Measurements from ENCODE around the gene DPP6.
"Not testable (repeated sequence)": the region's sequence is repeated elsewhere in the genome, so short reads cannot be mapped to it uniquely, and the experiment has no call there.

The DPP6 gene

GRCh38 chr7:154151306-154151705, 99.1 kb downstream of the DPP6 start:
- not testable (repeated sequence) for DNase-seq

DNA sequence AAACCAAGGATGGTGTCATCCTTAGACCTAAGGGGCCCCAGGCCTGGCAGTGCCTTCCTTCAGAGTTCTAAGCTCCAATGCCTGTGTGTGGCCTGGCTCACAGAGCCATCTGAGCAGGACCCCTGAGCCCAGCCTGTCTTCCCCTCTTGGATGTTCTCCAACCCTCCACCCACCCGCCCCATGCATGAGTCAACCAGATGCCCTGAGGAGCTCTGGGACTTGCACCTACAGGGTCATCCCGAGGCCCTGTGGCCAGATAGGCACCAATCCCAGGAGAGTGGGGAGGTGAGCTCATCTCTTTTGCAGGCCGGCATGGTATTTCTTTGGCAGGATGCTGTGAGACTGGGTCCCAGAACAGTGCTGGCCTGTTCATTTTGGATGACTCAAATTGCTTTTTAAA, 103.7 kb downstream of the DPP6 start:
- not testable (repeated sequence) for DNase-seq

GRCh38 chr7:154162921-154163320, 110.7 kb downstream of the DPP6 start:
- DNase-seq: not testable (repeated sequence)

DNA sequence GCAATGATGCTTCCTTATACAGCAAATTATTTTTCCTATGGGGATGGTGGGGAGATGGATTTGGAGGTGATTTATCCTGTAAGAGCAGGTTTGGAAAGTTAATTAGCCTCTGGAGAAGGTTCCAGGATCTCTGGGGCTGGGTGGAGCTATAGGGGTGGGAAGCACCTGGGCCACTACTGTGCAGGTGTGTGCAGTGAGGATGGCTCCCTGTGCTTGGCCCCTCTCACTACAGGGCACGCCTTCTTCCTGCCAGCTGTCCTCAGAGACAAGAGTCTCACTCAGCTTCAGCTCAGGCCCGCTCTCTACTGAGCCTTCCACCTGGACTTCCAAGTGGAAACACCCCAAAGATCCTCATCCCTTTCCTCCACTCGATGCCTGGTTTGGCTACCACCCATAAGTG, 111.4 kb downstream of the DPP6 start:
- DNase-seq: not testable (repeated sequence)

DNA sequence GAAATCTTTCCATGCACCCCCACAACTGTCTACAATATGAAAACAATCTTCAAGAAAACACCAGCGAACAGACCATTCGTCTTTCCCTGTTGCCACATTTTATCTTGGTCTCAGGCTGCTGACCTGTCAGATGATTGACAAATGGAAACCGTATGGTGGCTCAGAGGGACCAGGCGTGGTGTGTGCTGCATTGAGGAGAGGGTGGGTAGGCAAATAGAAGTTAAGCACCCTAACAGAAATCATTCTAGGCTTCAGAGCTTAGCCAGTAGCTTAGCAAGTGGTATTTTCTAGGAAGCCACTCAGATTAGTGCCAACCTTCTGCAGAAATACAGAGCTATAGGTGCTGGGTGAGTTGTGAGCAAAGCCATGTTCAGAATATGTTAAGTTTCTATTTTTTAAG, 114.9 kb downstream of the DPP6 start:
- no peak for DNase-seq

DNA sequence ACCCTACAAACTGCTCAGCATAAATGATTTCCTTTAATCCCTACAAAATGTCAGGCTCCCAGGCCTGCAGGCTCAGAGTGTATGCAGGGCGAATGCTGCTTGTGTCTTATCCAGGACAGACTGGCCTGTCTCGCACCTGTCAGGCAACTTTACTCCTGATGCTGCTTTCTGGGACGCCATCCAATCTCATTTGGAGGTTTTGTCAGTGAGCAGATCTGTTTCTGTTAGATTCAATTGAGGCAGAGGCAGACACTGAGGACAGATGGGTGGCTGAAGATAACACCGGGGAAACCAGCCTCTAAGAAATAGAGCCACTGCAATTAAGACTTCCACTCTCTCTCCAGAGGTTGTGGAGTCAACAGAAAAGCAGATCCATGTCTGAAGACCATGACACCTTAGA, 115.6 kb downstream of the DPP6 start:
- no peak for DNase-seq

DNA sequence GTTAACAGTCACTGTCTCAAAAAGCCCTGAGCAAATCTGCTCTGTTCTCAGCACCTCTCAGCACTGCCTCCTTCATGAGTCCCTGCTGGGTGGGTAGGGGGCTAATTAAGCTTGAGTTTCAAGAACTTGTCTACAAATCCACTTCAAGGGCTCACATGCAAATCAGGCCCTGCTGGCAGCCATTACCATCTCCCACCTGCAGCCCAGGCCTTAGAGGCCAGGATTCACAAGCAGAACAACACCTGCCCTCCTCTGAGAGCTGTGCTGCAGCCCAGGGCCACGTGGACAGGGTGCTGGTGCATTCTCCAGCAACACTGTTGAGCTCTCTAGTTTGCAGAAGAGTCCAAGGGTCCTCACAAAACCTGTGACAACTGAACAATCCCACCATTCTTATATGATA, 119.2 kb downstream of the DPP6 start:
- no peak for DNase-seq

DNA sequence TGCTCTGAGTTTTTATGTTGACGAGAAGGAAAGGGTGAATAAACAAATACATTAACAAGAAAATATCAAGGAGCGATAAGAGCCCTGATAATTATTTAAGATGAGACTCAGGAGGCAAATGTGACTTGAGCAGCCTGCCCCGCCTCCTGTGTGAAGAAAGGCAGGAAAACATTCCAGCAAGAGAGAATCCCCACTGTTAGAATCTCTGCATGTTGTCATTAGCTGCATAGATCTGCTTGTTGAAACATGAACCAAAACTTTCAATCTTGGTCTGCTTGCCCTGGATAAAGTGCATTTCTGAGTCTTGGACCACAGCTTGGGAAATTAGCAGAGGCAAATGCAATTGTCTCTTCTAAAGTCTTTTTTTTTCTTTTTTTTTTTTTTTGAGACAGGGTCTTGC, 120.0 kb downstream of the DPP6 start:
- DNase-seq: no peak

DNA sequence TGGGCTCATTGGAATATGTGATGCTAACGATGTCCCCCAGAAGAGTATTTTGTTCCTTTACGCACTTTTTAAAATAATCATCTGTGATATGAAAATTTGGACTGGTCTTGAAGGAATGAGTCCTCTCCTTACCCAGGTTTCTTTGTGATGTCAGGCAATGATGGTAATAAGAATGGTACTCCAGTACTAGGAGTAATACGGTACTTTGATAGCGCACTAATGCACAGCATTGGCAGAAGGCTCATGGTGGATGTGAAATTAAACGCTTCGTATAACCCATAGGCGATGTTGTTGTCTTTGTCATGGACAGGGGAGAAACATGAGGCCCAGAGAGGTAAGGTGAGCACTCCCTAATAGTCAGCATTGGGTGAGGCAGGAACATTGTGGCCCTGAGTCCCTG, 125.4 kb downstream of the DPP6 start:
- no peak for DNase-seq

DNA sequence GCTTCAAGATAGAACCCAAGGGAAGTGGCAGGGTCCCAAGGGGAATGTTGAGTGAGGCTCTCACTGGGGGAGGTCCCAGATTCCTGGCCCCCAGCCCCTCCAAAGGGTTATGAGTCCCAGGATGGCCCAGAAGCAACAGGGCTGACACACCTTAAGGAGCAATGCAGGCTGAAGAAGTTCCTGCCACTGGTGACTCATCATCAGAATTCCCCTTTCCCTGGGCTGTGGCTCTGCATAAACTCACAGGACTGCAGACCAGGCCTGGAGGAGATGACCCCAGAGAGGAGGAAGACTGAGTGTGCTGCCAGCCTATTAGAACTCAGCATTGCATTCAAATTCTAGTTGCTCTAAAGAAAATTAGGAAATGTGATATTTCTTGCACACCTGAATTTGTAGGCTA, 126.7 kb downstream of the DPP6 start:
- no peak for DNase-seq

- no peak for DNase-seq
Observed at GRCh38 chr7:154183482-154183881, 131.3 kb downstream of the DPP6 start.

DNA sequence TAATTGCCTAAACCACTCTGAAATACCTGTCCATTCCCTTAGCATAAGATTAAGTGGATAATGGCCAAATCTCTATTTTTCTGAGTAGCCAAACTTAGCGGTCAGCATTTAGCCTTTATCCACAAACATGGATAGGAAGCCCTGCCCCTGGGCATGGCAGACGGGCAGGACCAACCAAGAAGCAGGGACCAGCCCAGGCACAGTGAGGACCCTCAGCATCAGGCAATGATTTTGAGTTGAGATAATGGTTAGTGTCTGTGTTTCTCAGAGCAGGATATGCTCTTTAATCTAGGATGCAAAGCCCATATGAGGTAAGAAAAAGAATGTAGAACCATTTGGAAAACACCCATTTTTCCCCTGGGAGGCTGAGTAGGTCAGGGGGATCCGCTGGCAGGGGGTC, 131.7 kb downstream of the DPP6 start:
- no peak for DNase-seq

GRCh38 chr7:154186811-154187210, 134.6 kb downstream of the DPP6 start:
- DNase-seq: no peak

DNA sequence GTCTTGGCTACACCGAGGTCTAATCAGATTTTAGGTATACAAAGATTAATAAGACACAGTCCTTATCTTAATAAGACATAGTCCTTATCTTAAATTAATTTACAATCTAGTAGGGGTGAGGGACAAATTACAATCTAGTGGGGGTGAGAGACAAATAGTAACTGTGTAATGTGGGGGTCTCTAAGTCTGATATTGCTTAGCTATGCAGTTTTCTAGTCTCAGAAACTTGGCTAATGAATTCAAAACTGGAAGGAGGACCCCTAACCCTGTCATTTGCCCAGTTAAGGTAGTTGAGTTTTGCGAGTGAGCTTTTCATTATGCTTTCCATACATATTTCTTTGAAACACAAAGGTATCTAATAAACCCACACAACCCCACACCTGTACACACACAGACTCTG, 136.1 kb downstream of the DPP6 start:
- no peak for DNase-seq

DNA sequence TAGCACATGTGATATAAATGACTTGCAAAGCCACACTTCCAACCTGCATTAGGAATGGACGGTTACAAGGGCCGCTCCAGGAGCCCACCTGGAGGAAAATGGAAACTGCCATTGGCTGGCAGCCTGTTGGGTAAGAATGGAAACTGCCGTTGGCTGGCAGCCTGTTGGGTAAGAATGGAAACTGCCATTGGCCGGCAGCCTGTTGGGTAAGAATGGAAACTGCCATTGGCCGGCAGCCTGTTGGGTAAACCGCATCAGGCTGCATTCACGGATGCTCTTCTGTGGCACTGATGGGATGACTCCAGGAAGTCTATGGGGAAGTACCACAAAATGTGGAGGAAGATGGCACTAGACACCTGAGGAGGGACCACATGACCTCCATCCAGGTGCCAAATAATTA, 143.1 kb downstream of the DPP6 start:
- no peak for DNase-seq

DNA sequence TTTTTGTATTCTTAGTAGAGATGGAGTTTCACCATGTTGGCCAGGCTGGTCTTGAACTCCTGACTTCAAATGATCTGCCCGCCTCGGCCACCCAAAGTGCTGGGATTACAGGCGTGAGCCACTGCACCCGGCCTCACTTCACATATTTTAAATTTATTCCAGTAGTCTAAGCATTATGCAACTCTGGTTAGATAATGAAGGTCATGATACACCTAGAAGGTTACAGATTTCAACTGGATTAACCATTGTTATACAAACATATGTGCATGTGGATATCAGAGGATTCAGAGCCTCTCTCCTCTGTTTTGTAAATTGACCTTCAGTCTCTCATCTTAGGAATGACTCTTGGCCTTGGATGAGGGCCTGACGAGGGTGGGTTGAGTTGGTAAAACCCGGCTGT, 146.3 kb downstream of the DPP6 start:
- no peak for DNase-seq

GRCh38 chr7:154200241-154200640, 148.0 kb downstream of the DPP6 start:
- DNase-seq: no peak

DNA sequence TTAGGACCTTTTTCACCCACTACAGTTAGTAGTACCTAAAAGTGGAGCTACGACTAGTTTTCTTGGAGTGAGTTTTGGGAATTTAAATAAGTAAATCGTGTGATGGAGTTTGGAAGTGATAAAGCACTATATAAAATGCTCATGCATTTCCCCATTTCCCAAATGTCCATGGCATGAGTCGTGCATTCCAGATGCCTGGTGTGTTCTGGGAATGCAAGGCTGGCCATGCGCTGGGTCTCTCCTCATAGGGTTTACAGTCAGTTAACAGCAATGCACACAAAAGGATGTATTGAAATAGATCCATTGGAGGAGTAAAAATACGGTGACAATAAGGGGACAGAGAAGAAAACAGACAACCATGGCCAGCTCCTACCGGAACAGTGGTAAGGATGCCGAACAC, 149.8 kb downstream of the DPP6 start:
- no peak for DNase-seq

GRCh38 chr7:154204046-154204445, 151.8 kb downstream of the DPP6 start:
- no peak for DNase-seq

DNA sequence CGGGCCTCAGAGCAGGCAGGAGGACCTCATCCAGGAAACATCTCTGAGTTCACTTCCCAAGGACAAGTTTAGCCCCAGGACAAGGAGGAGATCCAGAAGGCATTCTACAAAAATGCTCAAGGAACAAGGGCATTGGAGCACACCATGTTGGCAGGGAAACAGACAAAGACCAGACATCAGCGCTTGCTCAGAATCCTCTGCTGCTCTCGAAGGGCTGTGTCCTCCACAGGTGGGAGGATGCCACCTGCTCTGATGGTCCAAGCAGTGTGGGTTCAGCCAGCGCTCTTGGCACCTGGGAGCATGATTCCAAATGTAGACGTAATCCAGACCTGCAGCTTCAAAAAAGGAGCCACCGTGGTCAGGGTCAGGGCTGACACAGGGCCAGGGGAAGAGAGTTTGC, 160.7 kb downstream of the DPP6 start:
- no peak for DNase-seq

GRCh38 chr7:154217688-154218340, 165.6 kb downstream of the DPP6 start:
- DNase-seq: no peak

DNA sequence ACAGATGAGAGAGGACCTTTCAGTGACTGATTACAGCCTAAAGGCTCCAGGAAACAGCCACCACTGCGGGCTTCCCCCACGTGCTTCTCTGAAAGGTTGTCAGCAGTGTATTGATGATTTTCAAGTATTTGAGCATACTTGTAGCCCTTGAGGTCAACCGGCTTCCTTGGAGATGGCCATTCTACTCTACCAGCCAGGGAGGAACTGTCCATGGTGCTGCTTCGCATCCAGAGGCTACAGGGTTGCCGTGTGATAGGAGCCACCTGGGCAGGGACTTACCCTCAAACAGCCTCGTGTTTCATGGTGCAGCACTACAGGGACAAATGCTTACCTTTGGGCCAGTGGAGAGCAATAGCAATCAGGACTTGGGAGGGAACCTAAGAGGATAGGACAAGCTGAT, 179.5 kb downstream of the DPP6 start:
- DNase-seq: no peak

GRCh38 chr7:154232700-154233099, 180.5 kb downstream of the DPP6 start:
- no peak for DNase-seq

DNA sequence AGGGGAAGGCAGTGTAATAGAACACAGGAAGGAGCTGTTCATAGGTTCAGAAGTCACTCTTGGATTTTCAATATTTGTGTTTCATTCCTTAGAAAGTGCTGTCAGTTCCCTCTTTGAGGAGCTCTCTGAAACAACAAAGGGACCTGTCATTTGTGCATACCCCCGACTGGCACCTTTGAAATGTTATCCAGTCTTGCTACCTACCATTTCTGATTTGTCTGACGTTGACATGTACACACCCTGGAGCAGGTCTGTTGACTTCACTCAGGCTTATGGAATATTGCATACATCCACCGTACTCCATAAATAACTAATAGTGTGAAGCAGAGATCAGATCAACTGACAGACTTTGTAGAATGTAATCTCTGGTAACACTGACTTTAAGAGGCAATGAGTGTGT, 189.8 kb downstream of the DPP6 start:
- no peak for DNase-seq

- no peak for DNase-seq
Observed at GRCh38 chr7:154242709-154243108, 190.5 kb downstream of the DPP6 start.

DNA sequence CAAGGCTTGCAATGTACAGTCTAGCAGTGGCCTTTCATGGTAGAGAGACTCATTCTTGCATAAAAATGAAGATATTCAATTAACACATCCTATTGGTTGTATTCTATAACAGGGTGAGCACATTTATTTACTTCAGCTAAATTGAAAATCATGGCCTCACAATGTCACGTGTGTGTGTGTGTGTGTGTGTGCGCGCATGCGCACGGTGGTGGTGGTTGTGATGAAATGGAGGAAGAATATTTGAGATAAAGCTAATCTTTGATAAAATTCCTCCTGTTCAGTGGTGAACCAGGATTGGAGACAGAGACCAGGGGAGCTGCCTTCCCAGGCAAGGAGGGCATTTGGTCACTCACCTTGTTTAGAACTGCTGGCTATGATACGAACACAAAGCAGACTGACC, 199.8 kb downstream of the DPP6 start:
- DNase-seq: no peak
